ENCODE results near the gene NEGR1. TPM values are rescaled to one million over a fixed set of nuclear protein-coding genes. Genes with fewer than 3 reads are reported as not detected.

NEGR1 gene
- total and polyA plus RNA-seq, 2 donors (not counting 3 experiments of a cell fraction or from before 2014, with no cell fraction given) = 6.8 to 21.8 TPM

DNA sequence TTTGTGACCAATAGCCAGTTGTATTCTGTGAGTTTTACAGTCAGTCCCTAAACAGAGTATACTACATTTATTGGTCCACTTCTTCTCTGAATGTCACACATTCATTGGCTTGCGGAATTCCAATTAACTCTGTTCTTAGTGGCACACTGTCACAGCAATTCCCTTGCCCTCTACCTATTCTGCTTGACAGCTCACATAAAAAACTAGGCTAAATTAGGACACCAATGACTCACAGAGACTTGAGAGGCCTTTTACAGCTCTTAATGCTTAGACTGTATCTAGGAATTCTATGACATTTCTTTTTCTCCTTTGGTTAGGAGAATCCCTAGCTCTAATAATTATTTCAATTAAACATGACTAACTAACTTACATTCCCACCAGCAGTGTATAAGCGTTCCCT lies 104.1 kb downstream of the NEGR1 start:
- no peaks in the 10 kb centered on the region for H3K9me3 ChIP-seq (replicated peaks; ENCODE audit: control insufficient read depth, insufficient read depth, low read length)
- no peaks in the 10 kb centered on the region for H3K27me3 ChIP-seq (ENCODE audit: control insufficient read depth in 2 of 2, insufficient read depth in 2 of 2, low read length in 2 of 2)
- H3K9me1 ChIP-seq (replicated peaks; ENCODE audit: control insufficient read depth, extremely low read depth, insufficient read depth, low read length) = no peaks in the 10 kb centered on the region
- dilution Hi-C loops (cut with MboI; ENCODE audit: extremely low pct_ligation_motif_present, low sequenced_read_pairs) (no loop called here), intact Hi-C loops (cut with micrococcal nuclease) (no loop called here)
- TF ChIP-seq, protein P1, sequence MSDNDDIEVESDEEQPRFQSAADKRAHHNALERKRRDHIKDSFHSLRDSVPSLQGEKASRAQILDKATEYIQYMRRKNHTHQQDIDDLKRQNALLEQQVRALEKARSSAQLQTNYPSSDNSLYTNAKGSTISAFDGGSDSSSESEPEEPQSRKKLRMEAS (IDR thresholded peaks at IDR 0.05; ENCODE audit: insufficient read depth, insufficient read length) = no peak
- TF ChIP-seq POLR2AphosphoS5 (IDR thresholded peaks at IDR 0.05; ENCODE audit: insufficient read depth, low read depth, low read length) = no peak
- no peak for TF ChIP-seq GATA2 (IDR thresholded peaks at IDR 0.05; ENCODE audit: insufficient read depth, insufficient read length, low read depth, low read length)
- TF ChIP-seq MYC (IDR thresholded peaks at IDR 0.05; ENCODE audit: low read depth, low read length) = no peak
- TF ChIP-seq JUN (IDR thresholded peaks at IDR 0.05; ENCODE audit: borderline replicate concordance, insufficient read depth, insufficient read length, low read depth) = no peak
- TF ChIP-seq POLR2A (IDR thresholded peaks at IDR 0.05; ENCODE audit: low read depth, low read length) = no peak
- no peak for TF ChIP-seq EZH2 (IDR thresholded peaks at IDR 0.05; ENCODE audit: borderline replicate concordance, low read depth, low read length, severe bottlenecking)
- TF ChIP-seq, protein P2, sequence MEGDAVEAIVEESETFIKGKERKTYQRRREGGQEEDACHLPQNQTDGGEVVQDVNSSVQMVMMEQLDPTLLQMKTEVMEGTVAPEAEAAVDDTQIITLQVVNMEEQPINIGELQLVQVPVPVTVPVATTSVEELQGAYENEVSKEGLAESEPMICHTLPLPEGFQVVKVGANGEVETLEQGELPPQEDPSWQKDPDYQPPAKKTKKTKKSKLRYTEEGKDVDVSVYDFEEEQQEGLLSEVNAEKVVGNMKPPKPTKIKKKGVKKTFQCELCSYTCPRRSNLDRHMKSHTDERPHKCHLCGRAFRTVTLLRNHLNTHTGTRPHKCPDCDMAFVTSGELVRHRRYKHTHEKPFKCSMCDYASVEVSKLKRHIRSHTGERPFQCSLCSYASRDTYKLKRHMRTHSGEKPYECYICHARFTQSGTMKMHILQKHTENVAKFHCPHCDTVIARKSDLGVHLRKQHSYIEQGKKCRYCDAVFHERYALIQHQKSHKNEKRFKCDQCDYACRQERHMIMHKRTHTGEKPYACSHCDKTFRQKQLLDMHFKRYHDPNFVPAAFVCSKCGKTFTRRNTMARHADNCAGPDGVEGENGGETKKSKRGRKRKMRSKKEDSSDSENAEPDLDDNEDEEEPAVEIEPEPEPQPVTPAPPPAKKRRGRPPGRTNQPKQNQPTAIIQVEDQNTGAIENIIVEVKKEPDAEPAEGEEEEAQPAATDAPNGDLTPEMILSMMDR (IDR thresholded peaks at IDR 0.05; ENCODE audit: extremely low read depth in 1 of 2, insufficient read depth in 1 of 2, low read depth in 1 of 2, low read length in 2 of 2) = no peak
- no peak for TF ChIP-seq FOS (IDR thresholded peaks at IDR 0.05; ENCODE audit: borderline replicate concordance, insufficient read depth, low read length)
- ChIA-PET POLR2A (no interaction called here), CTCF (interaction anchor here (0.8 to 2.2 kb wide), 3 partner anchors 9 to 11 kb away, joined by 3 to 7 read pairs (median 3); no protein-coding TSS in a partner anchor)
- no peaks in the 10 kb centered on the region for H4K20me1 ChIP-seq (replicated peaks; ENCODE audit: control insufficient read depth, extremely low read depth, insufficient read depth, low read length)
- no peak overlapping the region for H2AFZ ChIP-seq (ENCODE audit: low read depth, low read length)
- no peaks in the 10 kb centered on the region for H3K4me1 ChIP-seq (ENCODE audit: control insufficient read depth, extremely low read depth, insufficient read depth, low read length)
- FAIRE-seq (no peak), DNase-seq (ENCODE audit: low read depth, low spot score) (no peak)
- H3K27ac ChIP-seq (ENCODE audit: insufficient read depth, low read depth, low read length) = no peak overlapping the region
- no peak overlapping the region for H3K4me2 ChIP-seq (ENCODE audit: insufficient read depth, low read length)
- H3K79me2 ChIP-seq (ENCODE audit: control insufficient read depth, insufficient read depth, low read length) = no peaks in the 10 kb centered on the region
- BruUV-seq (replicated peaks) = no TSS peak
- no peaks in the 10 kb centered on the region for H3K36me3 ChIP-seq (ENCODE audit: control insufficient read depth in 2 of 2, extremely low read depth in 1 of 2, insufficient read depth in 2 of 2, low read length in 2 of 2)
- H3K4me3 ChIP-seq (replicated peaks in 1 of 3; ENCODE audit: insufficient read depth in 1 of 3, low read depth in 1 of 3, low read length in 3 of 3) = no peak overlapping the region
- H3K9ac ChIP-seq (replicated peaks; ENCODE audit: extremely low read depth, insufficient read depth, low read length) = no peak overlapping the region
